SU-DHL-6 (cell line): ENCODE data around the gene FAM72D.
"Not testable (repeated sequence)": the region's sequence is repeated elsewhere in the genome, so short reads cannot be mapped to it uniquely, and the experiment has no call there.

Source experiments
- CTCF ChIP-seq: fragments of 200-600 bp; sonication (generic); IDR thresholded peaks from one replicate; pipeline ENCODE4 v1.5.1; 2017; ENCODE audit warnings: antibody characterized with exemption, mild to moderate bottlenecking, low read length, moderate library complexity; ENCODE audit not compliant: insufficient read depth, poor library complexity, severe bottlenecking
- EZH2phosphoT487 ChIP-seq: fragments of 200-600 bp; sonication (generic), shearing (Covaris generic); conservative IDR thresholded peaks from 2 replicates; pipeline ENCODE4 v1.6.1; 2018; ENCODE audit warnings: mild to moderate bottlenecking, antibody characterized with exemption, low read length, moderate library complexity, mixed read lengths

GRCh38 chr1:145161046-145161752 is 65.4 kb downstream of the FAM72D start:
- not testable (repeated sequence) for TF ChIP-seq CTCF, EZH2phosphoT487
